GM10847 (cell line): Measurements from ENCODE around the gene CDH13.

Experiments
- POLR2A ChIP-seq: IDR thresholded peaks from 2 replicates; pipeline ENCODE4 v1.6.1; 2011; ENCODE audit not compliant: insufficient read length; ENCODE audit errors: extremely low read depth

Gene CDH13

GRCh38 chr16:83443972-83444371 lies 817.2 kb downstream of the CDH13 start:
- TF ChIP-seq POLR2A: no peak

DNA sequence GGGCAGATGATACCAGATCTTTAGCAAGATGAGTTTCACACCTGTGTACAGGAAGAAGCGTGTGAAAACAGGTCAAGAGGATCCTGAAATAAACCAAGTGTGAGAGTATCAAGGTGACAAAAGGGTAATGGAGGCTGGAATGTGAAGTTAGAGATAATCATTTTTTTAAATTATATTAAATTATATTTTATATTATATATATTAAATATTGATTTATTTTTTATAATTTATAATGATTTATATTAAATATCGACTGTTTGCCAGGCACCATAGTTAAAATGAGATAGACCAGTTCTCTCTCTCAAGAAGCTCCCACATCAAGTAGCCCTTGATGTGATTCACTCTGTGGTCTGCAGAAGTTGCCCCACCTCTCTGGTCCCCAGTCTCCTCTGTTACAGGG lies 820.8 kb downstream of the CDH13 start:
- TF ChIP-seq POLR2A: no peak

DNA sequence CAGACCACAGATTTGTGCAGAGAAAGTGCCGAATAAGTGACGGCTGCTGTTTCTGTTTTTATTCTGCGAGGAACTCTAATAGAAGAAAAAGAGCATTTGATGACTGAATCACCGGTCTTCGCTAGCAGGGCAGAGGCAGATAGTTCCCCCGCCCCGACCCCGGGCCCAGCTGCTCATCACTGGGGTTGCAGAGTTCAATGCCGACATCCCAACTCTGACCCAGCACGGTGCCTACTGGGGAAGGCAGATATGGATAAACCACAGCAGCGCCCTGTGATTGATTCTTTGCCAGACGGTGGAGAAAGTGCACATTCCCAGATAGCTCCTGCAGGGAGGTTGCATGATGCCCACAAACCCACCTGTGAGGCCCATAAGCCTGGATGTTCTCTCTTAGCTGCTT lies 823.1 kb downstream of the CDH13 start:
- no peak for TF ChIP-seq POLR2A

DNA sequence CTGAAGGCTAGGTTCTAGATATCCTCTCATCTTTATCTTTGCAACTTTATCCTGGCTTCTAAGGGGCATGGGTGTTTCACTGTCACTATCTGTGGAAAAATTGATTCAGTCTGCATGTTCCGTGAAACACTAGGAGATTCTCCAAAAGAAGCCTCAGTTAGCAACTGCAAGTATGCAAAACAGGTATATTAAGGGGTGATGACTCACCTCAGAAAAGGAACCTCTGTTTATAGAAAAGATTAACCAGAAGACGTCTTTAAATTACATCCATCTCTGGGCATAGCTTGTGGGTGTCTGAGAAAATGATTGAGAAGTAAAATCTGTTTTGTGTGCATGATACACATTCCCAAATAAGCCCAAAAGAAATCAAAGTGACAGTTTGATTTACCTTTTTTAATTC lies 827.2 kb downstream of the CDH13 start:
- TF ChIP-seq POLR2A: no peak

GRCh38 chr16:83455716-83456115 lies 828.9 kb downstream of the CDH13 start:
- TF ChIP-seq POLR2A: no peak

DNA sequence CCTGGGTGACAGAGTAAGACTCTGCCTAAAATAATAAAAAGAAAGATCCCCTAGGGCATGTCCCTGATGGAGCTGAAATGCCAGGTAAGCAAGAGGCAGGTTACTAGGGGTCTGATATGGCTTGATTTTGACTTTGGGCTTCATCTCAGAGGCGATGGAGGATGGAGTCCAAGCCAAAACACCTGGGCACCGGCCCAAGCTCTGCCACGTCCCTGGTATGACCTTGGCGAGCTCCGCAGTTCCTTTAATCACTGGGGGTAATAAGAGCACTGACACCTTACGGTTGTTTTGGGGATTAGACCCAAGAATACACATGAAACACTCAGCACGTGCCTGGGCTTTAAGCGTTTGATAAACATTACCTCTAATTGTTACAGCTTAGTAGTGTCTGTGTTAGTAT lies 830.2 kb downstream of the CDH13 start:
- no peak for TF ChIP-seq POLR2A

GRCh38 chr16:83458612-83459011 lies 831.8 kb downstream of the CDH13 start:
- TF ChIP-seq POLR2A: no peak

- no peak for TF ChIP-seq POLR2A
These were observed 838.2 kb downstream of the CDH13 start for GRCh38 chr16:83464991-83465390.

- no peak for TF ChIP-seq POLR2A
These were observed 843.6 kb downstream of the CDH13 start for GRCh38 chr16:83470416-83470815.

DNA sequence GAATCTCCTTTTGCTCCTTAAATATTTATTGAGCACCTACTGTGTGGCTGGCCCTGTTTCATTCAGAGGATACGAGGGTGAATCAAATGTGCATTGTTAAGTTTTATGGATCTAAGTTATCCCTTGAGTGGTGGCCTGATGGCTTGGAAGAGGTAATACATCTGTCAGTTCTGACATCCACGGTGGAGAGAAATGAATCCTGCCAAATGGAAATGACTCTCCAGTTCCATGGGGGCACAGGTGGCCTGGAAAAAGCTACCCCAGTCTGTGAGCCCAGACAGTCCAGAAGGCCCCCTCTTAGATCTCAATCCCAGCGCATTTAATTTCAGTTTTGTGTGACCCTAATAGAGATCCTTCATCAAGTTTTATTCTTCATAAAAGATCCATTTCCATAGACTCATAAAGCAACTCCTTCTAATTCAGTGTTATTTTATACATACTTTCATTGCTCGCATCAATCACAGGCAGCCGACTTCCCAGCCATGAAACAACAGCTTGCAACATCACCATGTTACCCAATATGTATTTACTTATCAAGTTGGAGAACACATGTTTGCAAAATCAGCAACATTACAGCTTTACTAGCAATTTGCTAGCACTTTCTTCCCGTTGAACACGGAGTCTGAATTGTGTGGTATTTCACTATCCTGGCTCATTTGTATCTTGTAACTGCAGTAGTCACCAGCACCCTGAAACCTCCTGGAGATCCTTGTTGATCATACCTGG lies 846.2 kb downstream of the CDH13 start:
- TF ChIP-seq POLR2A: no peak

GRCh38 chr16:83473926-83474650 lies 847.3 kb downstream of the CDH13 start:
- no peak for TF ChIP-seq POLR2A

DNA sequence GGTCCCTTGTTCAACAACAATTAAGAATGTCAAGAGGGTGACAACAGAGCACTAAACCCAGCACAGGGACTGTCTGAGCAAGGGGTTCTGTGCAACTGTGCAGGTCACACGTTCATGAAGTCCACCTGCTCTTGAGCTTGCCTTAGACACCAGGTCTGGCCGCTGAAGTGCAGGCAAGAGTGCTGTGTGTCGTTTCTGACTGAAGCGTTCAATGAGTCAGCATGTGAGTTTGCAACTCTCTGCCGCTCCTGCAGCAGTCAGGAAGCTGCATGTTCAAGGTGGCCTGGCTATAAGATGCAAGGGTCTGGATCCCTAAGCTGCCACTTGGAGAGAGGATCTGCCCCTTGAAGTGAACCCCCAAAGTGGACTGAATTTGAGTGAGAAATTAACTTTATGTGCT lies 848.3 kb downstream of the CDH13 start:
- no peak for TF ChIP-seq POLR2A

DNA sequence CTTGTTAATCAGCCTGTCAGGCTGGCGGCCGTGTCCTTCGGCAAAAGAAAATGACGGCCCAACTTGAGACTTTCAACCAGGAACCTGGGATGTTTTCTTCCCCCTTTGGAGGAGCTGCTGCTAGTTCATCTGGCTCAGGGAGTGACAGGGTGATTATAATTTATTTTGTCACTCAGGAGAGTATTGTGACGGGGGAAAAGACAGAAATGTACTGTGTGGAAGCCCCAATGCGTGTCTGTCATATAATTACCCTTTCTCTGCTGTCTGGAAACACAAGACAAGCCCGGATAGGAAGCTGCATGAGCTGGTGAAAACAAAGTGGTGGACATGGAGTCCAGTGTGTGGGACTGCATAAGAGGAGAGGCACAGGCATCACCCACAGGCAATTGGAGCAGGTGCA lies 854.8 kb downstream of the CDH13 start:
- TF ChIP-seq POLR2A: no peak

GRCh38 chr16:83482545-83483162 lies 855.9 kb downstream of the CDH13 start:
- TF ChIP-seq POLR2A: no peak

DNA sequence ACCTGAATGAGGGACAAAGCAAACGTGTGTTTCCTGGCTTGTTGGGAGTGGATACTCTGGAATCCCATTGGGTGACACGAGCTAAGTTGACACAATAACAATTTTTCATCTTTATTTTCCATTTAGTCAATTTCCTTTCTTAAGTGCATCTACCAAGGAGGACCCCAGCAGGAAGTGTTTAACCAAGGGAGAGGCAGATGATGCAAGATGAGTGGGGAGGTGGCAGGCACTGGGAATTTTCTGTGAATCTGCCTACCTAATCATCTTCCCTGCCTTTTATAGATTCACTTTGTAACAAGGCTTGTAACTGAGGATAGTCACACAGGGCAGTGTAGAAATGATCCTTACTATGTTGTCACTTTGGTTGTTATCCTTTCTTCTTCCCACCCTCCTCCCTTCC lies 863.3 kb downstream of the CDH13 start:
- TF ChIP-seq POLR2A: no peak

DNA sequence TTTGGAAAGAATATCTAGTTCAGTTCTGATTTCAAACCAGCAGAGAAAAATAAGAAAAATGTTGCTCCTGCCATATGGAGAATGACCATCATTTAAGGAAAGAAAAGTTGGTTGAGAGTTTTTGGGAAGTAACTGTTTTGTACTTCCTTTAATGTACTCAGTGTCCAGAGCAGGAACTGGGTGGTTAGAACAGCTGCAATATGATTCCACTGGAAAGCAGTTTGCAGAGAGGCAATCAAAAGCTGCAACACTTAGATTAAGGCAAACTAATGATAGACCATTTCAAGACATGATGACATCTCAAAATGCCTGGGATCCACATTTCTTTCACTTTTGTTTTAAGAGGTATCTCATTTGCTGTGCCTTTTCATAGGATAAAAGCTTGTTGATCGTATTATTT lies 867.7 kb downstream of the CDH13 start:
- no peak for TF ChIP-seq POLR2A
